Activated naive CD8-positive, alpha-beta T cell (primary cell): ENCODE data around the gene INF2.
A peak's percentile ranks its signal among the peaks of the same experiment; 100 is the strongest.

Source experiments
- H3K27ac Mint-ChIP-seq: one replicate; pipeline ENCODE4 v1.8.0; 2021; ENCODE audit warnings: mixed read lengths
- H3K27me3 Mint-ChIP-seq: one replicate; pipeline ENCODE4 v1.8.0; 2021; ENCODE audit warnings: mixed read lengths
- H3K36me3 Mint-ChIP-seq: one replicate; pipeline ENCODE4 v1.8.0; 2021; ENCODE audit warnings: mixed read lengths
- H3K4me1 Mint-ChIP-seq: one replicate; pipeline ENCODE4 v1.8.0; 2021; ENCODE audit warnings: low read depth, mixed read lengths
- H3K4me3 Mint-ChIP-seq: one replicate; pipeline ENCODE4 v1.8.0; 2021; ENCODE audit warnings: mild to moderate bottlenecking, mixed read lengths
- H3K9me3 Mint-ChIP-seq: one replicate; pipeline ENCODE4 v1.8.0; 2021; ENCODE audit warnings: low read depth, mixed read lengths

Gene INF2

DNA sequence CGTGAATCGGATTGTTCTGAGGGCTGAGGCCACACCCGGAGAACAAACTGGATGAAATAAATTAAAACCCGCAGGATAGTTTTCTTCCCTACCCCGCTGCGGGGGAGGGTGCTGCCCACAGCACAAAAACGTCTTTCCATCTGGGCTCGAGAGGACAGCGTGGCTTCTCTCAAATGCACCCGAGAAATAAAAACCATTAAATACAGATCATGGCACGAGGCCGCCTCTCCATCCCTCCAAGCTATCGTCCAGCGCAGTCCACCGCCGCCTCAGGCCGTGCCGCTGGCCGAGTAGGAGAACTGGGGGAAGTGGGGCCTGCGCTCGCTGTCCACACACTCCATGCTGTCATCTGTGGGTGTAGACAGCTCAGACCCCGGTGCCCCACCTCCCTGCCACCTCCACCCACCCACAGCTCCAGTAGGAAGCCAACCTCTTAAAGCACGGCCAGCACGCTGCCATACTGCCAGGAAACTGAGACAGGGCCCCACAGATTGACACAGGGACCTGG lies 80.7 kb downstream of the INF2 start:
- no peaks in the 10 kb centered on the region for H3K9me3 Mint-ChIP-seq
- H3K4me3 Mint-ChIP-seq = no peak overlapping the region
- no peaks in the 10 kb centered on the region for H3K27me3 Mint-ChIP-seq
- peaks cover 4% of the 10 kb centered on the region for H3K4me1 Mint-ChIP-seq
- H3K36me3 Mint-ChIP-seq = peaks cover 4% of the 10 kb centered on the region
- peak overlapping the region; percentile 8 for H3K27ac Mint-ChIP-seq

DNA sequence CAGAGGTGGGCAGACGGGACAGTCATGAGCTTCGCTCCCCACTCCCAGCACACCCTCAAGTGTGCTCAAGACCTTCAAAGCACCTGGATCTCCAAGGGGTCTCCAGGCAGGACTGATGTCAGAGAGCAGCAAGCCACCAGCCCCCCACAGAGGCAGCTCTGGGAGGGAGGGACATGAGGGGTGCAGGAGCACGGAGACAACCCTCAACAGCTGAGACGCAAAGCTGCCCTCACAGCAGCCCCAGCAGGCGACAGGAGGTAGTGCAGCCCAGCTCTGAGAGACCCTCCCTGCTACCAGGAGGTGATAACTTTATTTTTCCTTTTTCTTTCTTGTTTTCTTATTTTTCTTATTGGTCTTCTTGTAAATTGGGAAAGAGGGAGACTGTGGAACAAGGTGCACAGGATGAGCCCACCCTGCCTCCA lies 81.4 kb downstream of the INF2 start:
- H3K27me3 Mint-ChIP-seq = no peaks in the 10 kb centered on the region
- peak overlapping the region; percentile 16 for H3K27ac Mint-ChIP-seq
- H3K36me3 Mint-ChIP-seq = peaks cover 2% of the 10 kb centered on the region
- no peak overlapping the region for H3K4me3 Mint-ChIP-seq
- H3K9me3 Mint-ChIP-seq = no peaks in the 10 kb centered on the region
- H3K4me1 Mint-ChIP-seq = peaks cover 4% of the 10 kb centered on the region

DNA sequence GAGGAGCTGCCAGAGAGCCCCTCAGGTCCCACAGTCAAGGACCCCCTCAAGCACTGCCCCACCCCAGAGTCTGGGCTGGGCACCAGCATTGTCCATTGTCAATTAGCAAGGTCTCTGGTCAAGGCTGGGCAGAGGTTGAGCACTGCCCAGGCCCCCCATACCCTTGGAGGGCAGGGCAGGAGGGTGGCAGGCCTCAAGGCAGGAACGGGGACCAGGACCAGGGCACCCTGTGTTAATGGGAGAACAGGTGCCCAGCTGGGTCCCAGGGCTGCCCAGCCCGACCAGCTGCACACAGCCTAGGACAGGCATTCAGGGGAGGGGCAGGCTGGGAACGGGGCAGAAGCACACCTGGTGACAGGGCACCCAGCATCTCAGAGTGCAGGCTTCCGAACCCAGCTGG lies 82.0 kb downstream of the INF2 start:
- H3K27ac Mint-ChIP-seq = no peak overlapping the region
- H3K4me1 Mint-ChIP-seq = peaks cover 4% of the 10 kb centered on the region
- H3K27me3 Mint-ChIP-seq = no peaks in the 10 kb centered on the region
- peaks cover 2% of the 10 kb centered on the region for H3K36me3 Mint-ChIP-seq
- no peak overlapping the region for H3K4me3 Mint-ChIP-seq
- H3K9me3 Mint-ChIP-seq = no peaks in the 10 kb centered on the region
